ENCODE measurements around the gene ADAMTS2.

- TF ChIP-seq CTCF (IDR thresholded peaks at IDR 0.05 in 8 of 11, conservative IDR thresholded peaks at IDR 0.05 in 3 of 11), result no peak
- no peak for TF ChIP-seq POLR2AphosphoS5 (IDR thresholded peaks at IDR 0.05)
- no peak for TF ChIP-seq POLR2A (IDR thresholded peaks at IDR 0.05)
Observed at GRCh38 chr5:179377421-179378115, 32.3 kb upstream of the ADAMTS2 start.
